ENCODE measurements around the gene WDR37. TPM values are rescaled to one million over a fixed set of nuclear protein-coding genes. Genes with fewer than 3 reads are reported as not detected.

WDR37 gene
- polyA plus RNA-seq, 1 of the 3 experiments (the other 2 are of a cell fraction): 11.9 TPM

GRCh38 chr10:1011696-1012095 is 44.5 kb upstream of the WDR37 start (continued):
- no peak for TF ChIP-seq USF2 (IDR thresholded peaks at IDR 0.05; ENCODE audit: borderline replicate concordance, low read depth, low read length)

GRCh38 chr10:1015688-1016087 is 40.5 kb upstream of the WDR37 start:
- H4K20me1 ChIP-seq (ENCODE audit: insufficient read depth): no peaks in the 10 kb centered on the region
- ChIA-PET POLR2A (no interaction called here), CTCF (no interaction called here)
- no peaks in the 10 kb centered on the region for H3K27me3 ChIP-seq (ENCODE audit: insufficient read depth)
- no peak overlapping the region for H3K9ac ChIP-seq
- no peaks in the 10 kb centered on the region for H3K9me2 ChIP-seq
- H3K4me2 ChIP-seq: no peak overlapping the region
- TF ChIP-seq TEAD4 (IDR thresholded peaks at IDR 0.05; ENCODE audit: borderline replicate concordance, insufficient read depth) (no peak), JUND (IDR thresholded peaks at IDR 0.05) (no peak), SIN3A (IDR thresholded peaks at IDR 0.05; ENCODE audit: borderline replicate concordance, low read depth, low read length) (no peak), MAX (IDR thresholded peaks at IDR 0.05; ENCODE audit: low read depth) (no peak), TAF1 (IDR thresholded peaks at IDR 0.05; ENCODE audit: borderline replicate concordance, low read depth, low read length) (no peak), USF2 (IDR thresholded peaks at IDR 0.05; ENCODE audit: borderline replicate concordance, low read depth, low read length) (no peak), EP300 (IDR thresholded peaks at IDR 0.05; ENCODE audit: borderline replicate concordance in 1 of 2, low read depth in 1 of 2, low read length in 1 of 2) (no peak), GATA2 (CRISPR knock-in tag; IDR thresholded peaks at IDR 0.05) (no peak)
- no peaks in the 10 kb centered on the region for H3K79me2 ChIP-seq (ENCODE audit: insufficient read depth)
- no peak overlapping the region for H2AFZ ChIP-seq (ENCODE audit: low read depth)
- no peaks in the 10 kb centered on the region; a peak in 1 of 4 replicates for H3K4me1 ChIP-seq (ENCODE audit: control insufficient read depth in 1 of 2, insufficient read depth in 2 of 2, low read depth in 1 of 2, low read length in 1 of 2)
- no peaks in the 10 kb centered on the region for H3K9me3 ChIP-seq
- no peak overlapping the region for H3K27ac ChIP-seq (ENCODE audit: low read depth in 2 of 2, low read length in 1 of 2)
- peaks cover 53 to 74% of the 10 kb centered on the region in 2 experiments for H3K36me3 ChIP-seq (replicated peaks in 1 of 2; ENCODE audit: control insufficient read depth in 1 of 2, insufficient read depth in 2 of 2, low read length in 1 of 2)
- no peak for DNase-seq
- WGBS (ENCODE audit: low lambda C conversion rate): 95% methylated on average over 8 of the region's 11 CpGs
- no peak overlapping the region for H3K4me3 ChIP-seq (ENCODE audit: low read depth in 2 of 2, low read length in 1 of 2)
- H3F3A ChIP-seq (replicated peaks; ENCODE audit: insufficient read depth): peaks cover 10% of the 10 kb centered on the region

- Histone ChIP-seq H3K27ac (ENCODE audit: low read depth in 2 of 2, low read length in 1 of 2) (no peak overlapping the region), H3K4me1 (ENCODE audit: control insufficient read depth in 1 of 2, insufficient read depth in 2 of 2, low read depth in 1 of 2, low read length in 1 of 2) (no peaks in the 10 kb centered on the region), H4K20me1 (ENCODE audit: insufficient read depth) (no peaks in the 10 kb centered on the region), H3K9me3 (no peaks in the 10 kb centered on the region), H3K4me3 (ENCODE audit: low read depth in 2 of 2, low read length in 1 of 2) (no peak overlapping the region), H3K9me2 (no peaks in the 10 kb centered on the region), H3K4me2 (no peak overlapping the region), H3K9ac (no peak overlapping the region), H3F3A (replicated peaks; ENCODE audit: insufficient read depth) (peaks cover 10% of the 10 kb centered on the region), H2AFZ (ENCODE audit: low read depth) (no peak overlapping the region), H3K27me3 (ENCODE audit: insufficient read depth) (no peaks in the 10 kb centered on the region), H3K36me3 (replicated peaks in 1 of 2; ENCODE audit: control insufficient read depth in 1 of 2, insufficient read depth in 2 of 2, low read length in 1 of 2) (peaks cover 30 to 45% of the 10 kb centered on the region in 2 experiments), H3K79me2 (ENCODE audit: insufficient read depth) (no peaks in the 10 kb centered on the region)
- no peak for DNase-seq
- WGBS (ENCODE audit: low lambda C conversion rate): 92% methylated on average over 8 of the region's 10 CpGs
- CTCF ChIA-PET: no interaction called here
- POLR2A ChIA-PET: no interaction called here
- TF ChIP-seq USF1 (IDR thresholded peaks at IDR 0.05; ENCODE audit: borderline replicate concordance, low read depth) (no peak), RFX5 (IDR thresholded peaks at IDR 0.05; ENCODE audit: low read length) (no peak), EP300 (IDR thresholded peaks at IDR 0.05; ENCODE audit: borderline replicate concordance in 1 of 2, low read depth in 1 of 2, low read length in 1 of 2) (no peak), JUND (IDR thresholded peaks at IDR 0.05) (no peak), GABPA (IDR thresholded peaks at IDR 0.05; ENCODE audit: low read depth) (no peak), NRF1 (IDR thresholded peaks at IDR 0.05; ENCODE audit: low read depth, low read length) (no peak), GATA2 (CRISPR knock-in tag; IDR thresholded peaks at IDR 0.05) (no peak), POLR2AphosphoS5 (IDR thresholded peaks at IDR 0.05; ENCODE audit: low read depth, low read length) (no peak), USF2 (IDR thresholded peaks at IDR 0.05; ENCODE audit: borderline replicate concordance, low read depth, low read length) (no peak), ZBTB33 (IDR thresholded peaks at IDR 0.05; ENCODE audit: borderline replicate concordance, low read depth) (no peak), SMC3 (IDR thresholded peaks at IDR 0.05; ENCODE audit: low read depth, low read length) (no peak), RXRA (IDR thresholded peaks at IDR 0.05; ENCODE audit: borderline replicate concordance, low read depth) (no peak), FOXJ3 (CRISPR knock-in tag; IDR thresholded peaks at IDR 0.05) (no peak), SIN3A (IDR thresholded peaks at IDR 0.05; ENCODE audit: borderline replicate concordance, low read depth, low read length) (no peak), MAX (IDR thresholded peaks at IDR 0.05; ENCODE audit: low read depth) (no peak)
Measured at GRCh38 chr10:1019362-1019761, 36.8 kb upstream of the WDR37 start.
